CD4-positive, alpha-beta T cell treated with Interleukin-4 for 1 hour (primary cell): ENCODE results near the gene SORBS1.

Experiments
- DNase-seq, 2 donors: peaks; one replicate each; pipeline ENCODE4 v3.0.0-alpha.2; 2020 to 2022

Gene SORBS1

GRCh38 chr10:95406651-95407280 lies 154.4 kb downstream of the SORBS1 start:
- DNase-seq: no peak

- no peak for DNase-seq
Observed at GRCh38 chr10:95405655-95406054, 155.5 kb downstream of the SORBS1 start.

GRCh38 chr10:95404864-95405263 lies 156.3 kb downstream of the SORBS1 start:
- DNase-seq: no peak

GRCh38 chr10:95404462-95404858 lies 156.7 kb downstream of the SORBS1 start:
- no peak for DNase-seq

- DNase-seq: no peak
Observed at GRCh38 chr10:95403700-95404461, 157.3 kb downstream of the SORBS1 start.

- no peak for DNase-seq
Observed at GRCh38 chr10:95401704-95402469, 159.3 kb downstream of the SORBS1 start.

- DNase-seq: no peak
Observed at GRCh38 chr10:95400787-95401186, 160.4 kb downstream of the SORBS1 start.

GRCh38 chr10:95399183-95399582 lies 162.0 kb downstream of the SORBS1 start:
- no peak for DNase-seq

GRCh38 chr10:95397747-95398146 lies 163.4 kb downstream of the SORBS1 start:
- no peak for DNase-seq

- DNase-seq: no peak
Observed at GRCh38 chr10:95395947-95396449, 165.2 kb downstream of the SORBS1 start.

GRCh38 chr10:95394161-95394880 lies 166.8 kb downstream of the SORBS1 start:
- DNase-seq: no peak

GRCh38 chr10:95392681-95393164 lies 168.4 kb downstream of the SORBS1 start:
- DNase-seq: no peak

GRCh38 chr10:95392217-95392584 lies 169.0 kb downstream of the SORBS1 start:
- no peak for DNase-seq

- no peak for DNase-seq
Observed at GRCh38 chr10:95391581-95392216, 169.5 kb downstream of the SORBS1 start.

- no peak for DNase-seq
Observed at GRCh38 chr10:95391164-95391563, 170.0 kb downstream of the SORBS1 start.

- no peak for DNase-seq
Observed at GRCh38 chr10:95389982-95390381, 171.2 kb downstream of the SORBS1 start.

- no peak for DNase-seq
Observed at GRCh38 chr10:95389176-95389575, 172.0 kb downstream of the SORBS1 start.

- DNase-seq: no peak
Observed at GRCh38 chr10:95388539-95388938, 172.6 kb downstream of the SORBS1 start.

- DNase-seq: no peak
Observed at GRCh38 chr10:95388109-95388471, 173.1 kb downstream of the SORBS1 start.

- DNase-seq: no peak
Observed at GRCh38 chr10:95384011-95384704, 177.0 kb downstream of the SORBS1 start.

GRCh38 chr10:95382596-95382995 lies 178.6 kb downstream of the SORBS1 start:
- no peak for DNase-seq

GRCh38 chr10:95382174-95382573 lies 179.0 kb downstream of the SORBS1 start:
- no peak for DNase-seq
